ENCODE results near the gene TENM4. TPM values are rescaled to one million over a fixed set of nuclear protein-coding genes. Genes with fewer than 3 reads are reported as not detected.

TENM4 gene
- polyA plus RNA-seq, 1 experiment = 0.39 TPM

DNA sequence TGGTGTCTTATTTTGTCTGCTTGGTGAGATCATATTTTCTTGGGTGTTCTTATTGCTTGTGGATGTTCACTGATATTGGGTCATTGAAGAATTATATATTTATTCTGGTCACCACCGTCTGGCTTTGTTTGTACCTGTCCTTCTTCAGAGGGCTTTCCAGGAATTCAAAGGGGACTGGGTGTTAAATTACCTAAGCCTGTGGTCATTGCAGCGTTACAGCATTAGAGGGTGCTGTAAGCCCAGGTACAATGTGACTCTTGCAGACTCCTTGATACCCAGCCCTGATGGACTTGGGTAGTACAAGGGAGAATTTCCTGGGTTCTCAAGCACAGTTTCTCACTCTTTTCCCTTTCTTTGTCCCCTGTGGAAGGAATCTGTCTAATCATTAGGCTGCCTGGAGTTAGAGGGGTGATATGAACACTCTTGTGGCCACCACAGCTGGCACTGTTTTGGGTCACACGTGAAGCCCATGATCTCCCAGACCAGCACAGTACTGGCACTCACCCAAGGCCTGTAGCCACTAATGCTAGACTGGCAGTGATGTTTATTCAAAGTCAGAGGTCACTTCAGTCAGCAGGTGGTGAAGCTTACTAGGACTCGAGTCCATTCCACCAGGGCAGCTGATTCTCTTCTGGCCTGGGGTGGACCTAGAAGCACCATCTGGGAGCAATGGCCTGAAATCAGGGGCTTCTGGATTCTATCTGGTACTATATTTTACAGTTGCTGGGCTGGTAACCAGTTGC lies 810.1 kb downstream of the TENM4 start:
- ChIA-PET CTCF (no interaction called here), POLR2A (no interaction called here)
- Histone ChIP-seq H3K4me3 (ENCODE audit: low read depth, low read length) (no peak overlapping the region), H3K36me3 (ENCODE audit: control insufficient read depth, insufficient read depth, low read length) (no peaks in the 10 kb centered on the region), H3K27me3 (ENCODE audit: control insufficient read depth, insufficient read depth, low read length) (peaks cover 2% of the 10 kb centered on the region; the same call in 1 of the 2 replicates)
- TF ChIP-seq, protein P1, sequence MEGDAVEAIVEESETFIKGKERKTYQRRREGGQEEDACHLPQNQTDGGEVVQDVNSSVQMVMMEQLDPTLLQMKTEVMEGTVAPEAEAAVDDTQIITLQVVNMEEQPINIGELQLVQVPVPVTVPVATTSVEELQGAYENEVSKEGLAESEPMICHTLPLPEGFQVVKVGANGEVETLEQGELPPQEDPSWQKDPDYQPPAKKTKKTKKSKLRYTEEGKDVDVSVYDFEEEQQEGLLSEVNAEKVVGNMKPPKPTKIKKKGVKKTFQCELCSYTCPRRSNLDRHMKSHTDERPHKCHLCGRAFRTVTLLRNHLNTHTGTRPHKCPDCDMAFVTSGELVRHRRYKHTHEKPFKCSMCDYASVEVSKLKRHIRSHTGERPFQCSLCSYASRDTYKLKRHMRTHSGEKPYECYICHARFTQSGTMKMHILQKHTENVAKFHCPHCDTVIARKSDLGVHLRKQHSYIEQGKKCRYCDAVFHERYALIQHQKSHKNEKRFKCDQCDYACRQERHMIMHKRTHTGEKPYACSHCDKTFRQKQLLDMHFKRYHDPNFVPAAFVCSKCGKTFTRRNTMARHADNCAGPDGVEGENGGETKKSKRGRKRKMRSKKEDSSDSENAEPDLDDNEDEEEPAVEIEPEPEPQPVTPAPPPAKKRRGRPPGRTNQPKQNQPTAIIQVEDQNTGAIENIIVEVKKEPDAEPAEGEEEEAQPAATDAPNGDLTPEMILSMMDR (IDR thresholded peaks at IDR 0.05; ENCODE audit: insufficient read depth, low read depth, low read length) = no peak
- DNase-seq (ENCODE audit: low read depth) = no peak

DNA sequence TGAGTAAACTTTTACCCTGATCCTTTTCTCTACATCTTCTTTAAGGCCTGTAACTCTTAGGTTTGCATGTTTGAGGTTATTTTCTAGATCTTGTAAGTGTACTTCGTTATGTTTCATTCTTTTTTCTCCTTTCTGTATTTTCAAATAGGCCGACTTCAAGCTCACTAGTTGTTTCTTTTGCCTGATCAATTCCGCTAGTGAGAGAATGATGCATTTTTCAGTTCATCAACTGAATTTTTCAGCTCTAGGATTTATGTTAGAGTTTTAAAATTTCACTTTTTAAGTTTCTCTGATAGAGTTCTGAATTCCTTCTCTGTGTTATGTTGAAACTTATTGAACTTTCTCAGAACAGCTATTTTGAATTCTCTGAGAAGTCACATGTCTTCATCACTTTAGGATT lies 810.7 kb downstream of the TENM4 start:
- no peak for DNase-seq (ENCODE audit: low read depth)
- H3K36me3 ChIP-seq (ENCODE audit: control insufficient read depth, insufficient read depth, low read length) = no peaks in the 10 kb centered on the region
- POLR2A ChIA-PET = no interaction called here
- no peak overlapping the region for H3K4me3 ChIP-seq (ENCODE audit: low read depth, low read length)
- CTCF ChIA-PET = interaction anchor here (1.5 kb wide), 1 partner anchor 16 kb away, joined by 3 read pairs; no protein-coding TSS in a partner anchor
- H3K27me3 ChIP-seq (ENCODE audit: control insufficient read depth, insufficient read depth, low read length) = peaks cover 2% of the 10 kb centered on the region; the same call in 1 of the 2 replicates
- TF ChIP-seq, protein P1 (IDR thresholded peaks at IDR 0.05; ENCODE audit: insufficient read depth, low read depth, low read length) = no peak

DNA sequence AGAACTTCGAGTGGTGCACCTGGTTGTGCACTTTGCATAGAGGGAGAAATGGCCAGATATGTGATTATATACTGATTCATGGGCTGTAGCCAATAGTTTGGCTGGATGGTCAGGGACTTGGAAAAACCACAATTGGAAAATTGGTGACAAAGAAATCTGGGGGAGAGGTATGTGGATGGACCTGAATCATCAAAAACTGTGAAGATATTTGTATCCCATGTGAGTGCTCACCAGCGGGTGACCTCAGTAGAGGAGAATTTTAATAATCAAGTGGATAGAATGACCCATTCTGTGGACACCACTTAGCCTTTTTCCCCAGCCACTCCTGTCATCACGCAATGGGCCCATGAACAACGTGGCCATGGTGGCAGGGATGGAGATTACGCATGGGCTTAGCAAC lies 818.2 kb downstream of the TENM4 start:
- TF ChIP-seq, protein P1 (IDR thresholded peaks at IDR 0.05; ENCODE audit: insufficient read depth, low read depth, low read length) = no peak
- ChIA-PET POLR2A (no interaction called here), CTCF (no interaction called here)
- Histone ChIP-seq H3K36me3 (ENCODE audit: control insufficient read depth, insufficient read depth, low read length) (no peaks in the 10 kb centered on the region), H3K4me3 (ENCODE audit: low read depth, low read length) (no peak overlapping the region), H3K27me3 (ENCODE audit: control insufficient read depth, insufficient read depth, low read length) (0 out of 2 replicates have a peak, but pooled peaks cover 1% of the 10 kb centered on the region)
- no peak for DNase-seq (ENCODE audit: low read depth)

DNA sequence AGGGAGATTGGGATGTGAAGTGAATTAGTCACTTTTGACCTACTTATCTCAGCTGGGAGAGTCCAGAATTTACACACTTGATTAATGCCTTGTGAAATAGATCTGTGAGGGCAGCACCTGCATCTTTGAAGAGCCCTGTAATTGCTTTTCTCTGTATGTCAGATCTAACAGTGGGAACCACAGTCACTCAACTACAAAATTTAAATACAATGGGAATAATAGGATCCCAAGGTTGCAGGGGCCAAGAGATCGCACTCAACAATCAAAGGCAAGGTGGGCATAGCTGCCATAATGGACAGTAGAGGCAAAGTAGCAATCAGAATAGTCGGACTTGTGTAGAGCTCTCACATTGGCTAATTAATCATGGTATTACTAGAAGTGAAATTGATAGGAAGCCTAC lies 820.7 kb downstream of the TENM4 start:
- H3K36me3 ChIP-seq (ENCODE audit: control insufficient read depth, insufficient read depth, low read length) = no peaks in the 10 kb centered on the region
- no peak overlapping the region for H3K4me3 ChIP-seq (ENCODE audit: low read depth, low read length)
- no peak for DNase-seq (ENCODE audit: low read depth)
- ChIA-PET CTCF (interaction anchor here (2.0 kb wide), 1 partner anchor 26 kb away, joined by 6 read pairs; no protein-coding TSS in a partner anchor), POLR2A (no interaction called here)
- TF ChIP-seq, protein P1 (IDR thresholded peaks at IDR 0.05; ENCODE audit: insufficient read depth, low read depth, low read length) = no peak
- H3K27me3 ChIP-seq (ENCODE audit: control insufficient read depth, insufficient read depth, low read length) = 0 out of 2 replicates have a peak, but pooled peaks cover 1% of the 10 kb centered on the region

DNA sequence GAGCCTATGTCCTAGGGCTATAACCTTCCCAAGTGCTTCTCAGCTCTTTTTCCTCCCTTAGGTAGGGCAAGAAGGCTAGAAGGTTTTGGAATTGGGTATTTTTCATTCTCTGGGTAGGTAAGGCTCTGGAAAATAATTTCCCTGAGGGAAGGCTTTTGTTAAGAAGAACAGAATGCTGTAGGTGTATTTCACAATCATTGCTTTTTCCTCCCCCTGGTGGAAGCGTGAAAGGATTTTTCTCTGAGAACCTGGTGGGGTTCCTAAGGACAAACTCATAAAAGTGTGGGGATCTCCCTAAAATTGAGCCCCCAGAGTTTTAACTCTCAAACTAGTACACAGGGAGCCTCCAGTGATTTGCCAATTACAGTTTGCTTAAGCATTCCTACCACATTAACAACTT lies 825.1 kb downstream of the TENM4 start:
- TF ChIP-seq, protein P1 (IDR thresholded peaks at IDR 0.05; ENCODE audit: insufficient read depth, low read depth, low read length) = peak; percentile 23; the same call in 1 of the 2 replicates
- H3K27me3 ChIP-seq (ENCODE audit: control insufficient read depth, insufficient read depth, low read length) = no peaks in the 10 kb centered on the region
- CTCF ChIA-PET = no interaction called here
- POLR2A ChIA-PET = no interaction called here
- no peaks in the 10 kb centered on the region for H3K36me3 ChIP-seq (ENCODE audit: control insufficient read depth, insufficient read depth, low read length)
- DNase-seq (ENCODE audit: low read depth) = no peak
- H3K4me3 ChIP-seq (ENCODE audit: low read depth, low read length) = no peak overlapping the region

Measured in BJ (cell line).